Stimulated activated CD4-positive, alpha-beta T cell treated with anti-CD3 and anti-CD28 coated beads, Interleukin-15, amount 100 ng/mL, for 1 hour (primary cell): ENCODE measurements around the gene HTRA1.

Experiments used
- DNase-seq, 2 donors: peaks; one replicate each; pipeline ENCODE4 v3.0.0-alpha.2; 2020; ENCODE audit warnings: low read depth in 1 of 2, low spot score in 1 of 2

Gene HTRA1

GRCh38 chr10:122473116-122473515 lies 11.8 kb downstream of the HTRA1 start:
- no peak for DNase-seq

GRCh38 chr10:122474131-122474818 lies 12.9 kb downstream of the HTRA1 start:
- DNase-seq, result no peak

- DNase-seq, result no peak
These were observed 13.7 kb downstream of the HTRA1 start for GRCh38 chr10:122475100-122475499.

GRCh38 chr10:122475591-122476332 lies 14.4 kb downstream of the HTRA1 start:
- DNase-seq, result no peak

- DNase-seq, result no peak
These were observed 15.0 kb downstream of the HTRA1 start for GRCh38 chr10:122476333-122476695.

- no peak for DNase-seq
These were observed 16.1 kb downstream of the HTRA1 start for GRCh38 chr10:122477436-122477835.

- DNase-seq, result no peak
These were observed 17.6 kb downstream of the HTRA1 start for GRCh38 chr10:122478971-122479370.

- no peak for DNase-seq
These were observed 18.9 kb downstream of the HTRA1 start for GRCh38 chr10:122480146-122480833.

GRCh38 chr10:122481296-122482056 lies 20.1 kb downstream of the HTRA1 start:
- DNase-seq, result no peak

- DNase-seq, result no peak
These were observed 23.1 kb downstream of the HTRA1 start for GRCh38 chr10:122484276-122485060.

- no peak for DNase-seq
These were observed 24.3 kb downstream of the HTRA1 start for GRCh38 chr10:122485670-122486069.

GRCh38 chr10:122486406-122487080 lies 25.2 kb downstream of the HTRA1 start:
- DNase-seq, result no peak

- no peak for DNase-seq
These were observed 25.9 kb downstream of the HTRA1 start for GRCh38 chr10:122487174-122487765.

GRCh38 chr10:122490268-122490667 lies 28.9 kb downstream of the HTRA1 start:
- no peak for DNase-seq

- no peak for DNase-seq
These were observed 29.7 kb downstream of the HTRA1 start for GRCh38 chr10:122490786-122491680.

- DNase-seq, result no peak
These were observed 30.7 kb downstream of the HTRA1 start for GRCh38 chr10:122492006-122492405.

GRCh38 chr10:122492999-122493481 lies 31.7 kb downstream of the HTRA1 start:
- DNase-seq, result no peak

GRCh38 chr10:122493761-122494160 lies 32.4 kb downstream of the HTRA1 start:
- DNase-seq, result no peak
